Jurkat, Clone E6-1 (cell line): ENCODE results near the gene FBXO7.

ENCODE experiments used
- DNase-seq: peaks from one replicate; pipeline ENCODE4 v3.0.0-alpha.2; 2011; ENCODE audit warnings: low read depth, low spot score
- H3K4me3 ChIP-seq: 2 replicates; pipeline ENCODE4 v1.5.1; 2011; ENCODE audit warnings: mild to moderate bottlenecking, low read length, control low read depth, moderate library complexity

The FBXO7 gene

GRCh38 chr22:32486656-32487390 lies 12.2 kb downstream of the FBXO7 start:
- DNase-seq = no peak
- H3K4me3 ChIP-seq = no peak overlapping the region

DNA sequence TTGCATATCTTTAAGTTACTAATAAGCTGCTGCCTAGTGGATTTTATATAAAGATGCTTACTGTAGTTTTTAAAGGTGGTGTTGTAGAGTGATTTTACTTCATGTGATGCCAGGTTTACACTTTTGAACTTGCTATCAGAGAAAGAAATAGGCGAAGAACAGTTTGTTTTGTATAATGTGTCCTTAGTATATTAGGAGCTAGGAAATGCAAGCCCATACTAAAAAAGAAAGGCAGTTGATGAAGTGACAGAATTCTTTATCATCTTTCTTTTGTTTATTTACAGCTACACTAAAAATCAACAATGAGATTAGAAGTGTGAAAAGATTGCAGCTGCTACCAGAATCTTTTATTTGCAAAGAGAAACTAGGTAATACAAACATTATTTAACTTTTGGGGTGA lies 12.8 kb downstream of the FBXO7 start:
- no peak for DNase-seq
- H3K4me3 ChIP-seq = no peak overlapping the region

DNA sequence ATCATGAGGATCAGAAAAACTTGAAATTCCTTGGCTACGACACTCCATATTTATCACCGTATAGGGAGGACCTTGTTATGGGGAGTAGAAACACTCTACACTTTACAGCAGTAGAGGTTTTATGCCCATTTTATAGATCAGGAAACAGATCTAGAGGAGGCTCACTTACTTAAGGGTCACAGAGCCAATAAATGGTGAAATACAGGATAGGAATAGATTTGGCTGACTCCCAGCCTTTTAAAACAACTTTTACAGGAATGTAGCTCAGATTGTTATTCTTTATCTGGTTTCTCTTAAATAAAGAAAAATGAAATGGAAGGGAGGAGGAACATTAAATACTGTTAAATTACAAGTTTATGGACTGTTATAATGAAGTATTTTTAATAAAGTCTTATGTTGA lies 14.8 kb downstream of the FBXO7 start:
- H3K4me3 ChIP-seq = no peak overlapping the region
- DNase-seq = no peak

- no peak for DNase-seq
- no peak overlapping the region for H3K4me3 ChIP-seq
Measured at GRCh38 chr22:32490279-32490678, 15.7 kb downstream of the FBXO7 start.

DNA sequence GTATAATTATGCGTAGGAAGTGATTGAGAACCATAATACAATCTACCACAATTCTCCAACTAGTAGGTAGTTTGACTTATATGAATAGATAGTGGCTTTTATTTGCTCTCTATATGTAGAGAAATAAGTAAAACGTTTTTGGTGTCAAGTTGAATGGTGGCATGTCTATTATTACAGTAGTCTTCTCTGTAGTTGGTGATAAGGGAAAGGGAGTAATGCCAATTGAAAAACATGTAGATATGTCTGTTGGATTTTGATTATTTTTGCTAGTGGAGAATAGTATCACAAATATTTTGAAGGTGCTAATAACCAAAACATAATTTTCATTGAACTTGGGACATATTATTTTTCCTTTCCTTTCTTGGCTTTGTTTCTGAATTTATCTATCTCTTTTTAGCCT lies 17.5 kb downstream of the FBXO7 start:
- no peak overlapping the region for H3K4me3 ChIP-seq
- no peak for DNase-seq

DNA sequence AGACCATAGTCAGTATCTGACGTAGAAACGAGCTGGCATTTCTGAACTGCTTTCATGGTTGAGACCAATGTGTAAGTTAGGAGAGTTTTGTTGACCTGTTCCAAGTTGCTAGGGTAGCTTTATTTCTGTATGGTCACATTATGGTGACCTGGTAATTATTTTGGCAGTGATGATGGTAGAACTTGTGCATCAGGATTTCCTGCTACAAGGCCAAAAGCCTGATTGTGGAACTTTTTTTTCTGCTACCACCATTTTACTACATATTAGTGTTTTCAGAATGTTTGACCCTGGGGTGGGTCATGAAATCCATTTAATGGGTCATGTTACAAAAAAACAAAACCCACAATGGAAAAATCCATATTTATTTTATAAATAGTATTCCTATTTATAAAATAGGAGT lies 18.9 kb downstream of the FBXO7 start:
- DNase-seq = no peak
- H3K4me3 ChIP-seq = no peak overlapping the region

DNA sequence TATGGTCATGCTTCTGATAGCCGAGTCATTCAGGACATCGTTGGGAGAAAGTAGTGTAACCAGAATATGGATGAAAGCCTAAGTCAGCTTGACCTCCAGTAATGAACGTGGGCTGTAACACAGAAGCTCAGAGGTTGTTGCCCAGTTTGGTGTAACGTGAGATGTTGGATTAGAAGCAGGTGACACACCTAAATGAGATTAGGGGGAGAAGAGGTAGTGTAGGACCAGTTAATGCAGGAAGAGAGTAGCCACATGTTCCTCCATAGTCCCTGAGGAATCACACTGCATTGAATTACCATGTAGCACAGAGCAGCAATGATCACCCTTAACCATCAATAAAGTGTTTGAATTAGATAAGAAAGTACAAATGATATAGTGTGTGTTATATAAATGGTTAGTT lies 20.4 kb downstream of the FBXO7 start:
- H3K4me3 ChIP-seq = no peak overlapping the region
- no peak for DNase-seq

DNA sequence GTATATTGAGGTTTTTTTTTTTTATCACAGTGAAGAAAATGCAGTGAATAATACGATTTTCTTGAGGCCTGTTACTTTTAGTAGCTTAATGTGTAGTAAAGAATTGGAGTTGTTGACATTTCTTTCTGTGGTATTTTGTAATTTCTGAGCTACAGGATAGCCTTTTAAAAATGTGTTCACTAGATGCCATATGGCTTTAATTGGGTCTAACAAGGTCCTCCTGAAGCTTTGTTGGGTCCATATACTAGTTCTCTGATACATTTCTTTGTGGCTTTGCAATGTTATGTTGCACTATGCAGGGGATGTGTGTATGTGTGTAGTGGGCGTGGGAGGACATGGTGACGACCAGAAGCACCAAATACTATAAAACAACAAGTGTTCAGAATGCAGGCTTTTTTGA lies 25.1 kb downstream of the FBXO7 start:
- no peak overlapping the region for H3K4me3 ChIP-seq
- no peak for DNase-seq

DNA sequence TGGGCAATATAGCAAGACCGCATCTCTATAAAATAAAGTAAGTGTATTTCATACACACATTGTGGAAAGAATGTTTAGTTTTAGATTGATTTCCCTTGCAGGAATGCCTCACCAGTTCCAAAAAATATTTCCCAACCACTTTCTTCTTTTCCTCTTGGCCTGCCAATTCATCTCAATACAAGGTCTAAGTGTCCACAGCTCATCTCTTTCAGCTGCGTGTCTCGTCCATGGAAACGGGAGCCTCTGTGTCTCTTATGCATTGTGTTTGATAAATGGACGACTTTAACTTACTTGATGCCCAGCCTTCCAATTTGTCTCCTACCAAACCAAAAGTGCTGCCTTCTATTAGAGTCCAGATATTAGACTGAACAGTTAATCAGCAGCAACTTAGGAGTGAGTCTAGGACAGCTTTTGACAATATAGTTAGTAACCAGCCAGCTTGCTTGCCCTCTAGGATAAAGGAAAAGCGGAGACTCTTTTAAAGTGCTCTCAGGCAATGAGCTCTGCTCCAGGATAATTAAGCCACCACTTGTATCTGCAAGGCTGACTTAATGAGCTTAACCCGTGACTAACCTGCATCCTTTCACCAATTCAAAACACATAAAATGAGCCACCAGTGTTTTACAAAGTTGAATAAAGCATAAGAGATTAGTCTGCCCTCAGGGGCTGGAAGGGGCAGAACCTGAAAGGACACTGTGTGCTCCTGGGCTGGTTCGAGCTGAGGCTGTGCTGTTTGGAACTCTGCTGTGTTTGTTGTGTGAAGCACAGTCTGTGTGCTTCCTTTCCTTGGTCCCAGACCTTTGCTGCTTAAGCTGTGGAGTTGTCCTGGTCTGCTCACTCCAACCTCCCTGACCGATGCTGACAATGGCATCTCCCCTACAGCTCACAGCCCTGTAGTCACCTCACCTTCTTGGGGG lies 27.5 kb downstream of the FBXO7 start:
- no peak overlapping the region for H3K4me3 ChIP-seq

GRCh38 chr22:32509045-32509444 lies 34.4 kb downstream of the FBXO7 start:
- DNase-seq = no peak
- no peak overlapping the region for H3K4me3 ChIP-seq

More for the DNA sequence above, 27.5 kb downstream of the FBXO7 start:
- DNase-seq = no peak

DNA sequence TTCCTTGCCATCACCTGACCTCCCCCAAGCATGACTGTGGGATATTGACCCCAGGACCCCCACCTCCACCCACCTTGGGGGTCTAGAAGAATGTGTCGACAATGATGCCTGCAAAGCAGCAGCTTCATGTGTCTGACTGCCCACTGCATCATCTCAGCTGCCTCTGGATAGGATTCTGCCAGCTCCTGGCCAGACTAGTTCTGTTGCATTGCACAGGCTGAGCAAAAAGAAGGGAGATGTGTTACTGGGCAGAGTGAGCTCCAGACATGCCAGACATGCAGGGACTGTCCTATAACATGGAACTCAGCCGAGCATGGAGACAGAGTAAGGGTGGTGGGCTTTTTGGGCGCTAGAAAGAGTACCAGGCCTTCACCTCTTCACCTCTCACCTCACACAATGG lies 36.7 kb downstream of the FBXO7 start:
- H3K4me3 ChIP-seq = no peak overlapping the region
- no peak for DNase-seq

DNA sequence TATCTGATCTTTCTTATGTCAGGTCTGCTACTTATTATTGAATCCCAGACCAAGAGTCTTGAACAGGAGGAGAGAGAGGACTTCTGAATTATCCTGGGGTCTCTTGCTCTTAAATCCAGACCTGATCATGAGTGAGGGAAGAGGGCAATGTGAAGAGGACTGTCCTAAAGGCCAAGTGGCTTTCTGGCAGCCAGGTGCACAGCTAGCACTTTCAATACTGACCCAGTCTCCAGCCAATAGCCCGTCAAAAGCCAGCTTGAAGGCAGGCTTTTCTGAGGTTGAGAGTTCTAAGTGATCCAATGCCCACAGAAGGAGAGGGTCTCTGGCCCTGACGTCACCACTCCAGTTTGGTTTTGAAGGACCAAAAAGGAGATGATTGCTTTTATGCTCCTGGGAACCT lies 37.2 kb downstream of the FBXO7 start:
- no peak for DNase-seq
- H3K4me3 ChIP-seq = no peak overlapping the region

GRCh38 chr22:32512267-32512982 lies 37.8 kb downstream of the FBXO7 start:
- no peak overlapping the region for H3K4me3 ChIP-seq
- no peak for DNase-seq

GRCh38 chr22:32515084-32515483 lies 40.5 kb downstream of the FBXO7 start:
- no peak overlapping the region for H3K4me3 ChIP-seq
- no peak for DNase-seq

GRCh38 chr22:32517488-32517887 lies 42.9 kb downstream of the FBXO7 start:
- H3K4me3 ChIP-seq = no peak overlapping the region

GRCh38 chr22:32517921-32518320 lies 43.3 kb downstream of the FBXO7 start:
- DNase-seq = no peak
- no peak overlapping the region for H3K4me3 ChIP-seq

More at GRCh38 chr22:32517488-32517887, 42.9 kb downstream of the FBXO7 start:
- no peak for DNase-seq

DNA sequence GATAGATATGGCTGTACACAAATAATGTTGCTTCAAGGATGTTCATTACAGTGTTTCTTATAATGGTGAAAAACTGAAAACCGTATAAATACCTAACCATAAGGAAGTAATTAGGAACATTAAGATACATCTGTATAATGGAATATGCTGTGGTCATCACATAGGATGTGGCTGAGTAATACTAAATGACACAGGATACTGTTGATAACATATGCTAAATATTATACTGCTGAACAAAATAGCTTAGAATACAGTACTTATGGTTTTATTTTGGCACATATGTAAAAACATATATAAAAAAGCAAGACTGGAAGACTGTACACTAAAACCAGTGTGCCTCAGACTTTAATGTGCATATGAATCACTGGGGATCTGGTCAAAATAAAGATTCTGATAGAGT lies 43.8 kb downstream of the FBXO7 start:
- DNase-seq = no peak
- no peak overlapping the region for H3K4me3 ChIP-seq

- peak; percentile 20 for DNase-seq
- H3K4me3 ChIP-seq = no peak overlapping the region
Measured at GRCh38 chr22:32518848-32519247, 44.2 kb downstream of the FBXO7 start.

DNA sequence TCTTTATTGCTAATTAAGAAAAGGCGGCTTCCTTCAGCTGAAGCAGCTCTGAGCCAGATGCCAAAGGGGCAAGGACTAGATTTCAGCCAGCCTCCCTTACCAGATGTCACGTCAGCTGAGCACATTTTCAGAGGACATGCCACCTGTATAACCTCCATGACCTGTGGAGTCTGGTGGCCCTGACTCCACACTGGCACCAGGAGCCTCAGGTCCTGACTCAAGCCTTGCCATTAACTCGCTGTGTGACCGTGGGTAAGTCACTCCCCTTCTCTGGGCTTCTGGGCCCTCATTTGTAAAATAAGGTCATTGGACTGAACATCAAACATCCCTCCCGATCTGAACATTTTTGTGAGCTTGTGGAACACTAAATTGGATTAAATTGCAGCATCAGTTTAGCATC lies 46.0 kb downstream of the FBXO7 start:
- DNase-seq = no peak
- no peak overlapping the region for H3K4me3 ChIP-seq

DNA sequence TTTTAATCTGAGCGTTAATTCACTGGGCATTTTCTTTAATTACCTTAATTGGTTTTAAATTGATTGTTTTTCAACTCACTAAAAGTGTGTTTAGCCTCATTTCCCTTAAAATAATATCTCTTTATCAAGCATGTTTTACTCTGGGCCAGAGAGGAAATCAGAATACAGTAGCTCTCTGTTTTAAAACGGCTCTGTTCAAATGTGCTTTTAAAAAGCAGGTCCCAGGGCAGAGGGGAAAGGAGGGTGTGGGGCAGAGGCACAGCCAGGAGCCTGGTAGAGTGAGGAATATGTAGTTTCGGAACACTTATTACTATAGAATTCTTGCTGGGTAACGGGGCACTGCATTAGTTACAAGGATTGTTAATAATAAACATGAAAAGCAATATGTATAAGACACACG lies 47.6 kb downstream of the FBXO7 start:
- DNase-seq = no peak

More for the DNA sequence above, 47.6 kb downstream of the FBXO7 start:
- H3K4me3 ChIP-seq = no peak overlapping the region
